Cardiac muscle cell (in vitro differentiated cells and primary cell): ENCODE results near the gene SLX4. TPM values are rescaled to one million over a fixed set of nuclear protein-coding genes. Genes with fewer than 3 reads are reported as not detected.

Source experiments
- DNase-seq, 2 donors: peaks; one replicate each; pipeline versions ENCODE4 v3.0.0 to v3.0.0-alpha.2; 2010 to 2017; ENCODE audit warnings: low read depth in 1 of 2, low spot score in 1 of 2
- H3K27ac ChIP-seq: fragments of 200-600 bp; sonication (generic); 2 replicates; pipeline ENCODE4 v1.5.1; 2016
- H3K27me3 ChIP-seq: fragments of 200-600 bp; sonication (generic); 2 replicates; pipeline ENCODE4 v1.6.0; 2016; ENCODE audit warnings: control low read depth
- H3K36me3 ChIP-seq: fragments of 200-600 bp; sonication (generic); 2 replicates; pipeline ENCODE4 v1.5.1; 2016; ENCODE audit warnings: control low read depth
- H3K4me1 ChIP-seq: fragments of 200-600 bp; sonication (generic); 2 replicates; pipeline ENCODE4 v1.8.1; 2017; ENCODE audit warnings: low read depth, mild to moderate bottlenecking, mixed run types
- H3K4me3 ChIP-seq: fragments of 200-600 bp; sonication (generic); 2 replicates; pipeline ENCODE4 v1.5.1; 2016; ENCODE audit warnings: mild to moderate bottlenecking
- H3K9me3 ChIP-seq: fragments of 200-600 bp; sonication (generic); 2 replicates; pipeline ENCODE4 v1.5.1; 2017; ENCODE audit warnings: low read depth, mild to moderate bottlenecking, control low read depth
- polyA plus RNA-seq: library from polyadenylated mRNA; unstranded; fragments of >200 nt; fragmentation: Nextera tagmentation; extraction: Ambion mirVana; gene quantifications from 2 replicates; pipeline ENCODE4 v1.2.1, GENCODE V29; 2016
- total RNA-seq: library from RNA; depleted of rRNA; stranded (reverse); fragments of >200 nt; gene quantifications from 2 replicates; pipeline ENCODE4 v1.2.3, GENCODE V29; 2016
- TF ChIP-seq, protein P1 (sequence below): IDR thresholded peaks from 2 replicates; pipeline ENCODE4 v1.5.1; 2012; ENCODE audit warnings: low read depth, mild to moderate bottlenecking, low read length

SLX4 gene
- total and polyA plus RNA-seq, 2 experiments from 2014 or later, result 3.6 to 7.2 TPM

- no peaks in the 10 kb centered on the region for H3K4me1 ChIP-seq
- DNase-seq, result no peak
- no peaks in the 10 kb centered on the region for H3K36me3 ChIP-seq
- TF ChIP-seq, protein P1, sequence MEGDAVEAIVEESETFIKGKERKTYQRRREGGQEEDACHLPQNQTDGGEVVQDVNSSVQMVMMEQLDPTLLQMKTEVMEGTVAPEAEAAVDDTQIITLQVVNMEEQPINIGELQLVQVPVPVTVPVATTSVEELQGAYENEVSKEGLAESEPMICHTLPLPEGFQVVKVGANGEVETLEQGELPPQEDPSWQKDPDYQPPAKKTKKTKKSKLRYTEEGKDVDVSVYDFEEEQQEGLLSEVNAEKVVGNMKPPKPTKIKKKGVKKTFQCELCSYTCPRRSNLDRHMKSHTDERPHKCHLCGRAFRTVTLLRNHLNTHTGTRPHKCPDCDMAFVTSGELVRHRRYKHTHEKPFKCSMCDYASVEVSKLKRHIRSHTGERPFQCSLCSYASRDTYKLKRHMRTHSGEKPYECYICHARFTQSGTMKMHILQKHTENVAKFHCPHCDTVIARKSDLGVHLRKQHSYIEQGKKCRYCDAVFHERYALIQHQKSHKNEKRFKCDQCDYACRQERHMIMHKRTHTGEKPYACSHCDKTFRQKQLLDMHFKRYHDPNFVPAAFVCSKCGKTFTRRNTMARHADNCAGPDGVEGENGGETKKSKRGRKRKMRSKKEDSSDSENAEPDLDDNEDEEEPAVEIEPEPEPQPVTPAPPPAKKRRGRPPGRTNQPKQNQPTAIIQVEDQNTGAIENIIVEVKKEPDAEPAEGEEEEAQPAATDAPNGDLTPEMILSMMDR, result no peak
- no peaks in the 10 kb centered on the region for H3K9me3 ChIP-seq
- no peak overlapping the region for H3K4me3 ChIP-seq
- no peak overlapping the region for H3K27ac ChIP-seq
- H3K27me3 ChIP-seq, result no peaks in the 10 kb centered on the region
Observed at GRCh38 chr16:3580251-3580651, 31.2 kb downstream of the SLX4 start.

DNA sequence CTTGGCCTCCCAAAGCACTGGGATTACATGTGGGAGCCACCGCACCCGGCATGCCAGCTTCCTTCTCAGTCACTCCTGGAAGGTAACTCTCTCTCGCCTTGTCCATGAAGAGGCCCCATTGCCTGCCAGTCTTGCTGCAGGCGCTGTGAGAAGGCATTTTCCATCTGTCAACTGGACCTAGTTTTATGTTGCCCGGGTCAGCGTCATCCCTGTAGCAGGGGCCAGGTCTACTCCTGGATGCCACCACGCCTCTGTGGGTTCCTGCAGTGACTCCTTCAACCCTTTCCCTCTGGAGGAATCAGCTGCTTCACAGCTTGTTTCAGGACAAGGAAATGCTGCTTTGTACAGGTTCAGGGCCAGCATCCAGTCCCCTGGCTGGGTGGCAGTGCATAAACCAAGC lies 31.6 kb downstream of the SLX4 start:
- H3K27ac ChIP-seq, result no peak overlapping the region
- H3K36me3 ChIP-seq, result no peaks in the 10 kb centered on the region
- no peaks in the 10 kb centered on the region for H3K27me3 ChIP-seq
- H3K4me1 ChIP-seq, result no peaks in the 10 kb centered on the region
- DNase-seq, result no peak
- no peaks in the 10 kb centered on the region for H3K9me3 ChIP-seq
- no peak overlapping the region for H3K4me3 ChIP-seq
- TF ChIP-seq, protein P1, result no peak

DNA sequence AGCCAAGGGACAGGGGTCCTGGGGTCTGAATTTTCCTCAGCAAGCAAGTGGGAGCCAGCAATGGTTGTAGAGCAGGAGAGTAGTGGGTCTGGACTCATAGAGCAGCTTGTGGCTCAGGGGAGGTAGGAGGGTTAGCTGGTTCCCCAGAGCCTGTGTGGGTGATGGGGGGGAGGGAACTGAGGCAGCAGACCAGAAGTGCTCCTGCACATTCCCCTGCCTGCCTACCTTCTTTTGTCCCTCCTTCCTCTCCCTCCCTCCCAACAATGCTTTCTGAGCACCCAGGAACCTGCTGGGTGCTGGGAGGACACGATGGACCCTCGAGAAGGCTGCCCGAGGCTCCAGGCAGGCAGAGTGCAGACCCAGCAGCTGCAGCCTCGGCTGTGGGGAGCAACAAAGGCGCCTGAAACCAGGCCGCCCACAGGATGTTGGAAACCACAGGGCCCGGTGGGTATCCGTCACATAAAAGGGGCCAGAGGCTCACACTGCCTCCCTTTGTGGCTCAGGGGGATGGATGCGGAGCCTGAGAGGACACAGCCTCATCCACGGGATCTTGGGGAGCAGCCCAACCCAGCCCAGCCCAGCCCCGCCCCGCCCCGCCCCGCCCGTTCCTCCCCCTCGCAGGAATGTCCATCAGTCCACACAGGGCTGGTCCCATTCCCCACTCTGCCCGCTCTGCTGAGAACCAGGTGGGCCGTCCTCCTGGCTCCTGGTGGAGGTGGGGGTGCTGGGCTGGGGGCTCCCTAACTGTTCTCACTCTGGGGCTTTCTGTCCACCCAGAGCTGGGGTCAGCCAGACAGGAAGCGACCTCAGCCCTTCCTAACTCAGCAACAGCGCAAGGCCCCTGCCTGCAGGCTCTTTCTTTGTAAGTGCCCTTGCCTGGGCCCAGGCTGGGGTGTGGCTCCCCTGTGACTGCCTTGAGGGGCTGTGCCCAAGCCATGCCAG lies 32.5 kb downstream of the SLX4 start:
- no peaks in the 10 kb centered on the region for H3K9me3 ChIP-seq
- no peak overlapping the region for H3K27ac ChIP-seq
- H3K4me3 ChIP-seq, result no peak overlapping the region
- H3K4me1 ChIP-seq, result no peaks in the 10 kb centered on the region
- TF ChIP-seq, protein P1, result no peak
- H3K36me3 ChIP-seq, result no peaks in the 10 kb centered on the region
- DNase-seq, result no peak
- H3K27me3 ChIP-seq, result no peaks in the 10 kb centered on the region

GRCh38 chr16:3578121-3578520 lies 33.3 kb downstream of the SLX4 start:
- Histone ChIP-seq H3K36me3 (no peaks in the 10 kb centered on the region), H3K4me3 (no peak overlapping the region), H3K27ac (no peak overlapping the region), H3K4me1 (no peaks in the 10 kb centered on the region), H3K9me3 (no peaks in the 10 kb centered on the region), H3K27me3 (no peaks in the 10 kb centered on the region)
- no peak for DNase-seq
- TF ChIP-seq, protein P1, result no peak

GRCh38 chr16:3577302-3577752 lies 34.1 kb downstream of the SLX4 start, which contains the start of gene NLRC3:
Gene NLRC3, minus strand, starts transcription at chr16:3577403. Its CDS starts 12,367 bp downstream, at chr16:3565036.
- no peaks in the 10 kb centered on the region for H3K36me3 ChIP-seq
- H3K27ac ChIP-seq, result no peak within 1 kb of the TSS
- no peak within 1 kb of the TSS for H3K4me3 ChIP-seq
- H3K27me3 ChIP-seq, result no peaks in the 10 kb centered on the region
- H3K4me1 ChIP-seq, result no peaks in the 10 kb centered on the region
- TF ChIP-seq, protein P1, result no peak
- DNase-seq, result no peak
- no peaks in the 10 kb centered on the region for H3K9me3 ChIP-seq
